Stomach (tissue), 9 donors: Measurements from ENCODE around the gene TMEM181. TPM values are rescaled to one million over a fixed set of nuclear protein-coding genes. Genes with fewer than 3 reads are reported as not detected.

Experiments used
- DNase-seq, 2 donors: peaks; one replicate each; pipeline versions ENCODE4 v3.0.0 to v3.0.0-alpha.2; 2013 to 2019
- H3K27ac ChIP-seq, 5 donors: fragments of 200-600 bp in 4 of 5; sonication (generic) in 4 of 5; one replicate each; pipeline ENCODE4 v1.5.1; 2013 to 2019; ENCODE audit warnings: mild to moderate bottlenecking in 1 of 5, moderate library complexity in 1 of 5
- H3K27me3 ChIP-seq, 3 donors: fragments of 200-600 bp; sonication (generic); one replicate each; pipeline ENCODE4 v1.5.1; 2017 to 2019; ENCODE audit warnings: mixed run types in 1 of 3
- H3K36me3 ChIP-seq, 4 donors: fragments of 200-600 bp; sonication (generic); 1 replicate in 3 of 4; 2 replicates in 1 of 4; pipeline ENCODE4 v1.5.1; 2016 to 2019
- H3K4me1 ChIP-seq, 4 donors: fragments of 200-600 bp; sonication (generic); one replicate each; pipeline ENCODE4 v1.5.1; 2016 to 2019
- H3K4me3 ChIP-seq, 4 donors: fragments of 200-600 bp; sonication (generic) in 3 of 4; one replicate each; pipeline ENCODE4 v1.5.1; 2016 to 2019; ENCODE audit warnings: mild to moderate bottlenecking in 1 of 4
- H3K9me3 ChIP-seq, 4 donors: fragments of 200-600 bp; sonication (generic); one replicate each; pipeline ENCODE4 v1.5.1; 2016 to 2019
- CTCF ChIP-seq, 7 experiments: fragments of 450-650 bp in 4 of 7; fragments of 200-600 bp in 3 of 7; sonication (generic) in 3 of 7; IDR thresholded peaks; one replicate each; pipeline ENCODE4 v1.5.1; 2016 to 2019; ENCODE audit warnings: antibody characterized with exemption in 7 of 7, control low read depth in 2 of 7, mild to moderate bottlenecking in 1 of 7
- EP300 ChIP-seq: sonication (generic); formaldehyde crosslinking; IDR thresholded peaks from one replicate; pipeline ENCODE4 v1.6.1; 2017; ENCODE audit warnings: antibody characterized with exemption
- POLR2A ChIP-seq, 4 donors: fragments of 450-650 bp; IDR thresholded peaks; one replicate each; pipeline ENCODE4 v1.6.1; 2016; ENCODE audit warnings: antibody characterized with exemption in 4 of 4, control low read depth in 2 of 4, mild to moderate bottlenecking in 1 of 4, moderate library complexity in 1 of 4
- POLR2AphosphoS5 ChIP-seq, 3 donors: sonication (generic); formaldehyde crosslinking; IDR thresholded peaks; one replicate each; pipeline ENCODE4 v1.6.1; 2016; ENCODE audit warnings: antibody characterized with exemption in 3 of 3
- WGBS, 5 donors: extraction: QIAGEN DNeasy Blood & Tissue Kit in 3 of 5; methylation state at CpG; one replicate each; pipeline versions ENCODE4 v1.1.5 to v1.1.7; 2013 to 2018; 5-methylcytosine and 5-hydroxymethylcytosine counted together
- intact Hi-C: fragments of 100-400 bp; cut with DNase I; formaldehyde crosslinking; loops from one replicate; pipeline ENCODE4 v1.15.1; 2023; ENCODE audit warnings: low total_unique reads
- polyA plus RNA-seq, 3 donors: library from polyadenylated mRNA; stranded (reverse); fragments of 200-250 nt; gene quantifications; one replicate each; pipeline ENCODE4 v1.2.3, GENCODE V29; 2013
- total RNA-seq, 5 donors: library from RNA; depleted of rRNA; stranded (reverse); fragments of >200 nt; gene quantifications; one replicate each; pipeline versions ENCODE4 v1.1.0 to v1.2.3, GENCODE V29; 2014 to 2016
- donor health status: healthy with polysubstance abuse.
- donor health status: Bipolar disorder and iron deficiency.
- donor health status: healthy.

Gene TMEM181
- total and polyA plus RNA-seq, 8 donors, result 2.9 to 62.2 (median 15.0) TPM

- peak overlapping the region; percentile 98 to 100 (median 99) for H3K27ac ChIP-seq
- TF ChIP-seq EP300 (no peak), POLR2AphosphoS5 (IDR thresholded peaks at IDR 0.05) (no peak), POLR2A (IDR thresholded peaks at IDR 0.05) (no peak), CTCF (IDR thresholded peaks at IDR 0.05) (no peak)
- WGBS, 5 donors, result 0 to 2% (median 1%) methylated on average over 18 to 21 of the region's 21 CpGs
- no peak for DNase-seq
- H3K36me3 ChIP-seq, result peaks cover 0 to 21% (median 4%) of the 10 kb centered on the region in 4 donors
- peak overlapping the region; percentile 81 to 98 (median 90) for H3K4me3 ChIP-seq
- H3K9me3 ChIP-seq, result no peaks in the 10 kb centered on the region
- peaks cover 31 to 76% (median 44%) of the 10 kb centered on the region in 4 donors for H3K4me1 ChIP-seq
- no peaks in the 10 kb centered on the region for H3K27me3 ChIP-seq
- intact Hi-C loops, result no loop called here
These were observed 83.9 kb downstream of the TMEM181 start for GRCh38 chr6:158643836-158644230.

DNA sequence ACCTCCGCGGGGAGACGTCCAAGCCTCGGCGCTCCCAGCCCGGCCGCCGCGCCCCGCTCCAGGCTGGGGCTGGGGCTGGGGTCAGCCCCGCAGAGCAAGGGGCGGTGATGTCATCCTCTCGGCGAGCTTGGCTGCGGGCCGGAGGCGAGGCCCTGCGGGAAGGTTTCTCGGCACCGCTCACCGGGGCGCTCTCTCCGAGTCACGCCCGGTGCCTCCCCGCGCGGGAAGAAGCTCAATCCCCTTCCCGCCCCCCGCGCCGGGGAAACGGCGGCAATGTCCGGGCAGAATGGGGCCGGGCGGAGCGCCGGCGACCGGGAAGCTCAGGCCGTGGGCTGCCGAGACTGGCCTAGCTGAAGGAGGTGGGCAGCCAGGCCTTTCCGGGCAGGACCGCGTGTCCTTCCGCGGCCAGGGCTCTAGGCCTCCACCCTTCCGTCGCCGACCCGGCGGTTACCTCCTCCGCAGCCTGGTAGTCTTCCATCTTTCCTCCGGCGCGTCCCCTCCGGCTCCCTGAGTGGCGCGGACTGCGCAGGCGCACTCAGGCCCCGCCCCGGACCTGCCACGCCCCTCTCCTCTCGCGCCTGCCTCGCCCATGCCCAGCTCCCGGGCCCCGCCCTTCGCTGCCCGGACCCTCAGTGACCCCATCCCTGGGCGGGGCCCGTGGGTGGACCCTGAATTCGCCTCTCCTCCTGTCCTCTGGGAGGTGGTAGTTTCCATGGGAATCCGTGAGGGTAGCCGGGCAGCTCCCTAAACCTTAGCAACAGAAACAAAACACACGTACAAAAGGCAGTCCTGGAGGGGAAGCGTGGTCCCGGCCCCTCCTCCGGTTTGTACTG lies 84.6 kb downstream of the TMEM181 start, which contains the start of gene DYNLT1:
Gene DYNLT1, minus strand, starts transcription at position 513 of the 833 bp plus-strand sequence. Its CDS starts 35 bp downstream, at position 478.
- H3K27me3 ChIP-seq, result no peaks in the 10 kb centered on the region
- peak within 1 kb of the TSS; percentile 98 to 100 (median 99) for H3K27ac ChIP-seq
- 0 to 1% (median 0%) methylated on average over 18 to 81 of the region's 81 CpGs for WGBS, 5 donors
- intact Hi-C loops, result no loop called here
- H3K4me3 ChIP-seq, result peak within 1 kb of the TSS; percentile 81 to 98 (median 90)
- TF ChIP-seq EP300, result no peak
- TF ChIP-seq CTCF (IDR thresholded peaks at IDR 0.05), result no peak
- TF ChIP-seq POLR2A (IDR thresholded peaks at IDR 0.05), result peak in 2 of 4 donors; percentile 91 to 96
- peak; percentile 94 to 99 (median 99) for TF ChIP-seq POLR2AphosphoS5 (IDR thresholded peaks at IDR 0.05)
- H3K4me1 ChIP-seq, result peaks cover 31 to 70% (median 43%) of the 10 kb centered on the region in 4 donors
- DNase-seq, result peak; percentile 95 to 98
- H3K9me3 ChIP-seq, result no peaks in the 10 kb centered on the region
- H3K36me3 ChIP-seq, result peaks cover 0 to 15% (median 3%) of the 10 kb centered on the region in 4 donors

GRCh38 chr6:158645064-158646022 lies 85.5 kb downstream of the TMEM181 start:
- Histone ChIP-seq H3K36me3 (peaks cover 0 to 6% (median 0%) of the 10 kb centered on the region in 4 donors), H3K4me3 (peak overlapping the region; percentile 81 to 98 (median 90)), H3K27ac (peak overlapping the region; percentile 98 to 100 (median 99)), H3K9me3 (no peaks in the 10 kb centered on the region), H3K4me1 (peaks cover 29 to 61% (median 38%) of the 10 kb centered on the region in 4 donors), H3K27me3 (no peaks in the 10 kb centered on the region)
- TF ChIP-seq POLR2AphosphoS5 (IDR thresholded peaks at IDR 0.05), result no peak
- no peak for TF ChIP-seq POLR2A (IDR thresholded peaks at IDR 0.05)
- no peak for TF ChIP-seq CTCF (IDR thresholded peaks at IDR 0.05)
- no peak for TF ChIP-seq EP300
- peak in 1 of 2 donors; percentile 14 for DNase-seq
- 24 to 27% (median 25%) methylated on average over 21 of the region's 21 CpGs for WGBS, 5 donors
- intact Hi-C loops, result no loop called here
